ENCODE data around the gene AP3M1.

- TF ChIP-seq EZH2phosphoT487 (IDR thresholded peaks at IDR 0.05; ENCODE audit: insufficient read depth, low read depth) (no peak), EZH2 (IDR thresholded peaks at IDR 0.05; ENCODE audit: insufficient read depth, poor library complexity, severe bottlenecking) (no peak)
Observed at GRCh38 chr10:74110120-74110519, 40.5 kb downstream of the AP3M1 start.

Measured in GM23248 (cell line).